ENCODE data around the gene SPCS1. TPM values are rescaled to one million over a fixed set of nuclear protein-coding genes. Genes with fewer than 3 reads are reported as not detected.
A peak's percentile ranks its signal among the peaks of the same experiment; 100 is the strongest.

Gene SPCS1
- polyA plus RNA-seq, 1 donor (not counting 4 experiments of a cell fraction or from before 2014, with no cell fraction given), result 140 TPM

DNA sequence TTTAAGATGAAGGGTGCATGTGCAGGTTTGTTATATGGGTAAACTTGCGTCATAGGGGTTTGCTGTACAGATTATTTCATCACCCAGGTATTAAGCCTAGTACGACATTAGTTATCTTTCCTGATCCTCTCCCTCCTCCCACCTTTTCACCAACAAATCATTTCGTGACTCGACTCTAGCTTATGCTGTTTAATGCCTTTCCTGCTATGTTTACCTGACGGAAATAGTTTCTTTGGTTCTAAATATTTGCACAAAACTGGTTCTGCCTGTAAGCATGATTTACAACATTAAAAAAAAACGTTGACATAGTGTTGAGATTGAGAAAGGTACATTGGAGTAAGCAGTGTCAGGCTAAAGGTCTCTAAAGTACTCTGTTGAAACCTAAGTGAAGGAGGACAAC is 17.6 kb upstream of the SPCS1 start:
- no peak for TF ChIP-seq EZH2 (IDR thresholded peaks at IDR 0.05; ENCODE audit: low read length)
- TF ChIP-seq, protein P1, sequence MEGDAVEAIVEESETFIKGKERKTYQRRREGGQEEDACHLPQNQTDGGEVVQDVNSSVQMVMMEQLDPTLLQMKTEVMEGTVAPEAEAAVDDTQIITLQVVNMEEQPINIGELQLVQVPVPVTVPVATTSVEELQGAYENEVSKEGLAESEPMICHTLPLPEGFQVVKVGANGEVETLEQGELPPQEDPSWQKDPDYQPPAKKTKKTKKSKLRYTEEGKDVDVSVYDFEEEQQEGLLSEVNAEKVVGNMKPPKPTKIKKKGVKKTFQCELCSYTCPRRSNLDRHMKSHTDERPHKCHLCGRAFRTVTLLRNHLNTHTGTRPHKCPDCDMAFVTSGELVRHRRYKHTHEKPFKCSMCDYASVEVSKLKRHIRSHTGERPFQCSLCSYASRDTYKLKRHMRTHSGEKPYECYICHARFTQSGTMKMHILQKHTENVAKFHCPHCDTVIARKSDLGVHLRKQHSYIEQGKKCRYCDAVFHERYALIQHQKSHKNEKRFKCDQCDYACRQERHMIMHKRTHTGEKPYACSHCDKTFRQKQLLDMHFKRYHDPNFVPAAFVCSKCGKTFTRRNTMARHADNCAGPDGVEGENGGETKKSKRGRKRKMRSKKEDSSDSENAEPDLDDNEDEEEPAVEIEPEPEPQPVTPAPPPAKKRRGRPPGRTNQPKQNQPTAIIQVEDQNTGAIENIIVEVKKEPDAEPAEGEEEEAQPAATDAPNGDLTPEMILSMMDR (optimal IDR thresholded peaks at IDR 0.05 in 1 of 3, IDR thresholded peaks at IDR 0.05 in 1 of 3, conservative IDR thresholded peaks at IDR 0.05 in 1 of 3; ENCODE audit: extremely low read depth in 1 of 3, insufficient read depth in 2 of 3, low read length in 3 of 3), result no peak
- Histone ChIP-seq H3K9me1 (ENCODE audit: control insufficient read depth, extremely low read depth, insufficient read depth, low read length) (no peaks in the 10 kb centered on the region), H3K27ac (ENCODE audit: control insufficient read depth, insufficient read depth, low read length) (peak overlapping the region; percentile 10), H3K36me3 (ENCODE audit: control insufficient read depth in 2 of 2, extremely low read depth in 1 of 2, insufficient read depth in 2 of 2, low read length in 2 of 2) (peaks cover 36 to 55% of the 10 kb centered on the region in 2 experiments), H3K4me3 (ENCODE audit: control insufficient read depth in 2 of 3, extremely low read depth in 1 of 3, insufficient read depth in 2 of 3, low read depth in 1 of 3, low read length in 3 of 3) (no peak overlapping the region), H3K9ac (ENCODE audit: control insufficient read depth, extremely low read depth, insufficient read depth, low read length) (no peak overlapping the region), H4K20me1 (ENCODE audit: control insufficient read depth, extremely low read depth, insufficient read depth, low read length) (peaks cover 2% of the 10 kb centered on the region), H2AFZ (ENCODE audit: control insufficient read depth, low read length) (no peak overlapping the region), H3K9me3 (ENCODE audit: control insufficient read depth, low read depth, low read length) (no peaks in the 10 kb centered on the region), H3K4me1 (ENCODE audit: control insufficient read depth, extremely low read depth, insufficient read depth, low read length) (peaks cover 17% of the 10 kb centered on the region), H3K27me3 (ENCODE audit: control insufficient read depth, extremely low read depth, insufficient read depth, low read length) (no peaks in the 10 kb centered on the region), H3K4me2 (ENCODE audit: control insufficient read depth, extremely low read depth, insufficient read depth, low read depth, low read length) (no peak overlapping the region), H3K79me2 (ENCODE audit: control insufficient read depth, insufficient read depth, low read length) (peaks cover 70% of the 10 kb centered on the region)
- dilution Hi-C loops (cut with MboI; ENCODE audit: extremely low pct_ligation_motif_present, low sequenced_read_pairs), result no loop called here
- DNase-seq (ENCODE audit: low read depth, low spot score), result no peak
- FAIRE-seq, result no peak

DNA sequence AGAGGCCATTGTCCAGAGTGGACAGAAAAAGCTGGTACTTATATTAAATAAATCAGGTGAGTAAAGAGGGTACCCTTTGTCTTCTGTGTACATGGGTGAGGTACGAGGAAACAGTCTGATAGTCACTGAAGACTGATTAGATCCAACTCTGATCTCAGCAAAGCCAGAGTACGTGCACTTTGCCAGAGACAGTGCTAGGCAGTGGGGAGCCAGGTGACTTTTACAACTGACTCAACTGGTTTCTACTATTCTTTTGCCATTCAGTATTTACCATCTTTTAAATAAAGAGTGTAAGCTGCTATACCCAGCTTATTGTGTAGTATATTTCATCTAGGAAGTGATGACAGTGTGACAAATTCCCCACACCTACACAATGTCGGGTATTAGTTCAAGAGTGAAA is 16.8 kb upstream of the SPCS1 start:
- Histone ChIP-seq H3K36me3 (ENCODE audit: control insufficient read depth in 2 of 2, extremely low read depth in 1 of 2, insufficient read depth in 2 of 2, low read length in 2 of 2) (peaks cover 42 to 62% of the 10 kb centered on the region in 2 experiments), H3K27me3 (ENCODE audit: control insufficient read depth, extremely low read depth, insufficient read depth, low read length) (no peaks in the 10 kb centered on the region), H2AFZ (ENCODE audit: control insufficient read depth, low read length) (no peak overlapping the region), H3K4me2 (ENCODE audit: control insufficient read depth, extremely low read depth, insufficient read depth, low read depth, low read length) (no peak overlapping the region), H4K20me1 (ENCODE audit: control insufficient read depth, extremely low read depth, insufficient read depth, low read length) (peaks cover 2% of the 10 kb centered on the region), H3K9ac (ENCODE audit: control insufficient read depth, extremely low read depth, insufficient read depth, low read length) (no peak overlapping the region), H3K4me1 (ENCODE audit: control insufficient read depth, extremely low read depth, insufficient read depth, low read length) (peaks cover 17% of the 10 kb centered on the region), H3K79me2 (ENCODE audit: control insufficient read depth, insufficient read depth, low read length) (peaks cover 61% of the 10 kb centered on the region), H3K9me3 (ENCODE audit: control insufficient read depth, low read depth, low read length) (no peaks in the 10 kb centered on the region), H3K27ac (ENCODE audit: control insufficient read depth, insufficient read depth, low read length) (no peak overlapping the region), H3K9me1 (ENCODE audit: control insufficient read depth, extremely low read depth, insufficient read depth, low read length) (no peaks in the 10 kb centered on the region), H3K4me3 (ENCODE audit: control insufficient read depth in 2 of 3, extremely low read depth in 1 of 3, insufficient read depth in 2 of 3, low read depth in 1 of 3, low read length in 3 of 3) (no peak overlapping the region)
- TF ChIP-seq EZH2 (IDR thresholded peaks at IDR 0.05; ENCODE audit: low read length), result no peak
- TF ChIP-seq, protein P1 (optimal IDR thresholded peaks at IDR 0.05 in 1 of 3, IDR thresholded peaks at IDR 0.05 in 1 of 3, conservative IDR thresholded peaks at IDR 0.05 in 1 of 3; ENCODE audit: extremely low read depth in 1 of 3, insufficient read depth in 2 of 3, low read length in 3 of 3), result no peak
- FAIRE-seq (no peak), DNase-seq (ENCODE audit: low read depth, low spot score) (no peak)
- dilution Hi-C loops (cut with MboI; ENCODE audit: extremely low pct_ligation_motif_present, low sequenced_read_pairs), result no loop called here

Data from keratinocyte (primary cell).